IMR-90 (cell line): Measurements from ENCODE around the gene CDH13. TPM values are rescaled to one million over a fixed set of nuclear protein-coding genes. Genes with fewer than 3 reads are reported as not detected.

Experiments used
- ATAC-seq: fragments of 200-7000 bp; cut with Tn5 transposase; 2 replicates; pipeline ENCODE4 v1.9.1; 2020; ENCODE audit warnings: low read depth, mild to moderate bottlenecking, moderate library complexity
- BruUV-seq: library from RNA; stranded (reverse); fragments of 400-500 nt; replicated peaks from 2 replicates; lab custom pipeline; 2021; lab: Mats Ljungman, UMichigan
- CTCF ChIA-PET: fragments of 300-600 bp; formaldehyde crosslinking; extraction: SDS; loops from one replicate; lab custom pipeline; 2021; ENCODE audit warnings: antibody characterized with exemption; lab: Yijun Ruan, JAX
- POLR2A ChIA-PET: fragments of 300-600 bp; sonication (Branson Sonifier 250); formaldehyde crosslinking; loops from one replicate; lab custom pipeline; 2022; ENCODE audit warnings: antibody characterized with exemption; ENCODE audit not compliant: unreplicated experiment; lab: Charles Lee
- DNase-seq: peaks from one replicate; pipeline ENCODE4 v3.0.0; 2013
- H2AFZ ChIP-seq: replicated peaks from 2 replicates; pipeline ENCODE3; 2013; ENCODE audit warnings: low read length, mild to moderate bottlenecking; ENCODE audit not compliant: poor library complexity
- H2AK5ac ChIP-seq: 2 replicates; pipeline ENCODE4 v1.6.1; 2013; ENCODE audit warnings: low read depth, low read length, inconsistent platforms
- H2AK9ac ChIP-seq: replicated peaks from 2 replicates; pipeline ENCODE3; 2013; ENCODE audit warnings: mild to moderate bottlenecking, low read depth, low read length, moderate library complexity; ENCODE audit not compliant: poor library complexity
- H2BK120ac ChIP-seq: 2 replicates; pipeline ENCODE4 v1.6.1; 2013; ENCODE audit warnings: low read depth, low read length, inconsistent platforms
- H2BK15ac ChIP-seq: 3 replicates; pipeline ENCODE4 v1.6.1; 2013; ENCODE audit warnings: low read depth, low read length, inconsistent platforms
- H2BK20ac ChIP-seq: 2 replicates; pipeline ENCODE4 v1.6.1; 2013; ENCODE audit warnings: low read depth, mild to moderate bottlenecking, inconsistent platforms, low read length, moderate library complexity
- H2BK5ac ChIP-seq: 2 replicates; pipeline ENCODE4 v1.6.1; 2013; ENCODE audit warnings: mild to moderate bottlenecking, low read depth, low read length, inconsistent platforms; ENCODE audit not compliant: poor library complexity, severe bottlenecking
- H3K14ac ChIP-seq: replicated peaks from 2 replicates; pipeline ENCODE4 v1.6.1; 2013; ENCODE audit warnings: low read depth, low read length, inconsistent platforms
- H3K18ac ChIP-seq: 2 replicates; pipeline ENCODE4 v1.6.1; 2013; ENCODE audit warnings: low read depth, low read length, control low read depth
- H3K23ac ChIP-seq: 2 replicates; pipeline ENCODE4 v1.6.1; 2013; ENCODE audit warnings: low read depth, low read length, inconsistent platforms
- H3K27ac ChIP-seq: 2 replicates; pipeline ENCODE4 v1.5.1; 2013; ENCODE audit warnings: mild to moderate bottlenecking, control low read depth, low read length; ENCODE audit not compliant: insufficient read depth
- H3K27me3 ChIP-seq: 2 replicates; pipeline ENCODE4 v1.6.1; 2013; ENCODE audit warnings: low read length; ENCODE audit not compliant: control insufficient read depth, insufficient read depth
- H3K36me3 ChIP-seq: 2 replicates; pipeline ENCODE4 v1.6.1; 2013; ENCODE audit warnings: low read length, mixed read lengths; ENCODE audit not compliant: control insufficient read depth, insufficient read depth
- H3K4ac ChIP-seq: 2 replicates; pipeline ENCODE4 v1.6.1; 2013; ENCODE audit warnings: low read depth, low read length, inconsistent platforms
- H3K4me1 ChIP-seq: 2 replicates; pipeline ENCODE4 v1.6.1; 2013; ENCODE audit warnings: low read length, mixed read lengths; ENCODE audit not compliant: control insufficient read depth, insufficient read depth
- H3K4me2 ChIP-seq: 2 replicates; pipeline ENCODE4 v1.6.1; 2013; ENCODE audit warnings: low read depth, mild to moderate bottlenecking, control low read depth, low read length, moderate library complexity
- H3K4me3 ChIP-seq: 2 replicates; pipeline ENCODE4 v1.5.1; 2013; ENCODE audit warnings: low read depth, mild to moderate bottlenecking, control low read depth, low read length, moderate library complexity; ENCODE audit not compliant: insufficient read depth
- H3K56ac ChIP-seq: 2 replicates; pipeline ENCODE4 v1.6.1; 2013; ENCODE audit warnings: low read length, inconsistent platforms; ENCODE audit not compliant: insufficient read depth; ENCODE audit errors: extremely low read depth
- H3K79me1 ChIP-seq, 2 experiments: 2 replicates each; pipeline ENCODE4 v1.6.1; 2013; ENCODE audit warnings: low read length in 2 of 2, inconsistent platforms in 1 of 2, low read depth in 1 of 2
- H3K9ac ChIP-seq: 2 replicates; pipeline ENCODE4 v1.6.1; 2013; ENCODE audit warnings: low read depth, low read length, control low read depth
- H3K9me1 ChIP-seq: 2 replicates; pipeline ENCODE4 v1.6.1; 2013; ENCODE audit warnings: low read length, inconsistent platforms; ENCODE audit not compliant: insufficient read depth
- H3K9me3 ChIP-seq: 2 replicates; pipeline ENCODE4 v1.6.1; 2013; ENCODE audit warnings: low read length; ENCODE audit not compliant: control insufficient read depth, insufficient read depth
- H4K20me1 ChIP-seq: 2 replicates; pipeline ENCODE4 v1.6.1; 2013; ENCODE audit warnings: low read length, inconsistent platforms; ENCODE audit not compliant: insufficient read depth
- H4K5ac ChIP-seq: 2 replicates; pipeline ENCODE4 v1.6.1; 2013; ENCODE audit warnings: mild to moderate bottlenecking, low read depth, low read length, control low read depth
- H4K8ac ChIP-seq, 2 experiments: 2 replicates each; pipeline ENCODE4 v1.6.1; 2013; ENCODE audit warnings: low read depth in 2 of 2, low read length in 2 of 2, control low read depth in 1 of 2, inconsistent platforms in 1 of 2
- H4K91ac ChIP-seq: 2 replicates; pipeline ENCODE4 v1.6.1; 2013; ENCODE audit warnings: low read depth, low read length, inconsistent platforms; ENCODE audit not compliant: insufficient read depth
- BHLHE40 ChIP-seq: fragments of 150-350 bp; IDR thresholded peaks from 2 replicates; pipeline ENCODE4 v1.6.1; 2016; ENCODE audit warnings: mild to moderate bottlenecking, low read depth, low read length
- CHD1 ChIP-seq: IDR thresholded peaks from 2 replicates; pipeline ENCODE4 v1.6.1; 2012; ENCODE audit warnings: low read depth, low read length, improper control_type of control experiment
- FOS ChIP-seq: fragments of 150-350 bp; IDR thresholded peaks from 2 replicates; pipeline ENCODE4 v1.6.1; 2016; ENCODE audit warnings: low read depth, low read length
- MAFK ChIP-seq: IDR thresholded peaks from 2 replicates; pipeline ENCODE4 v1.6.1; 2012; ENCODE audit warnings: low read depth, low read length, improper control_type of control experiment
- MAZ ChIP-seq: IDR thresholded peaks from 2 replicates; pipeline ENCODE4 v1.6.1; 2012; ENCODE audit warnings: low read depth, mild to moderate bottlenecking, low read length, improper control_type of control experiment, moderate library complexity, borderline replicate concordance
- MXI1 ChIP-seq: IDR thresholded peaks from 2 replicates; pipeline ENCODE4 v1.6.1; 2012; ENCODE audit warnings: low read depth, mild to moderate bottlenecking, low read length, moderate library complexity, borderline replicate concordance
- NFE2L2 ChIP-seq: fragments of 150-350 bp; IDR thresholded peaks from 2 replicates; pipeline ENCODE4 v1.6.1; 2016; ENCODE audit warnings: low read depth, mild to moderate bottlenecking, low read length
- POLR2A ChIP-seq: IDR thresholded peaks from 2 replicates; pipeline ENCODE4 v1.6.1; 2012; ENCODE audit warnings: mild to moderate bottlenecking, low read depth, low read length
- RAD21 ChIP-seq: IDR thresholded peaks from 2 replicates; pipeline ENCODE4 v1.6.1; 2012; ENCODE audit warnings: low read length, improper control_type of control experiment
- RCOR1 ChIP-seq: IDR thresholded peaks from 2 replicates; pipeline ENCODE4 v1.6.1; 2012; ENCODE audit warnings: mild to moderate bottlenecking, low read length, improper control_type of control experiment; ENCODE audit not compliant: insufficient replicate concordance
- RFX5 ChIP-seq: IDR thresholded peaks from 2 replicates; pipeline ENCODE4 v1.8.0; 2012; ENCODE audit warnings: low read depth, mild to moderate bottlenecking, low read length, moderate library complexity
- WGBS, 2 experiments: methylation state at CpG; one replicate each; pipeline versions ENCODE4 v1.1.5 to v1.1.7; 2013; ENCODE audit warnings: missing lambda C conversion rate in 2 of 2; ENCODE audit not compliant: insufficient read length in 1 of 2; ENCODE audit errors: extremely low coverage in 2 of 2; 5-methylcytosine and 5-hydroxymethylcytosine counted together
- dilution Hi-C: fragments of 300-500 bp; cut with HindIII; formaldehyde crosslinking; loops from one replicate; pipeline ENCODE4 v1.14.3; 2018; ENCODE audit warnings: low sequenced_read_pairs; ENCODE audit not compliant: unreplicated experiment
- in situ Hi-C: fragments of 300-500 bp; cut with MboI; formaldehyde crosslinking; loops from 3 replicates; pipeline ENCODE4 v1.14.3; 2019; ENCODE audit warnings: low sequenced_read_pairs, inconsistent platforms, mixed read lengths
- intact Hi-C: fragments of 100-400 bp; cut with micrococcal nuclease; formaldehyde crosslinking; loops from 2 replicates; pipeline ENCODE4 v1.10.0; 2022
- polyA plus RNA-seq, 3 experiments: library from polyadenylated mRNA; depleted of rRNA; stranded (reverse); fragments of >200 nt; gene quantifications; 2 replicates each; pipeline ENCODE4 v1.2.3, GENCODE V29; 2012; ENCODE audit warnings: low replicate concordance in 1 of 3
- total RNA-seq: library from RNA; depleted of rRNA; stranded (reverse); fragments of >200 nt; gene quantifications from 2 replicates; pipeline ENCODE4 v1.2.3, GENCODE V29; 2012
- TF ChIP-seq, protein P1 (sequence below): fragments of 150-350 bp; IDR thresholded peaks from 2 replicates; pipeline ENCODE4 v1.6.1; 2016; ENCODE audit warnings: low read depth, mild to moderate bottlenecking, low read length, moderate library complexity, borderline replicate concordance
- TF ChIP-seq, protein P2 (sequence below): fragments of 150-350 bp; IDR thresholded peaks from 2 replicates; pipeline ENCODE4 v1.6.1; 2017; ENCODE audit warnings: mild to moderate bottlenecking, antibody characterized with exemption, low read length, low read depth
- TF ChIP-seq, protein P3 (sequence below): conservative IDR thresholded peaks from 2 replicates; pipeline ENCODE4 v1.5.1; 2012; ENCODE audit warnings: mild to moderate bottlenecking, low read depth, low read length, improper control_type of control experiment

CDH13 gene
- total and polyA plus RNA-seq, 2 of the 4 experiments (the other 2 are of a cell fraction): 61.6 to 74.7 TPM

DNA sequence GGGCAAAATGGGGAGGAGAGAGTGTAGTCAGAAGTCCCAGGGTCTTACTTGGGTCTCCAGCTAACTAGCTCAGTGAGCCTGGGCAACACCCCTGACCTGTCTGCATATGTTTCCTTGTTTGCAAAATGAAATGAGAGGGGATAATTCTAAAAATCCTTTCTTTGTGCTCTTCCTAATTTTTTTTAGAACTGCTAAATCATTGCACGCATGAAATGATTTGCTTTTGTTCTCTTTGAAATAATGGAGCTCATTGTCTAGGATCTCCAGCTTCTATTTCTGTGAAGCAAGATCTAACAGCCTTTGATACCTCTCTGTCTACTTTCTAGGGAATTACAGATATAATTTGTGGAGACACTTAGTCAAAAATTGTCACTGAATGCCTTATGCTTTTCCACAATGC, 181.3 kb downstream of the CDH13 start:
- H2BK120ac ChIP-seq: no peak overlapping the region
- no peaks in the 10 kb centered on the region for H3K4me1 ChIP-seq
- H2AK5ac ChIP-seq: no peak overlapping the region
- H4K91ac ChIP-seq: no peak overlapping the region
- no peak overlapping the region for H3K27ac ChIP-seq
- no peak overlapping the region for H3K4me2 ChIP-seq
- H2BK15ac ChIP-seq: no peak overlapping the region
- TF ChIP-seq POLR2A (no peak), RFX5 (no peak), RAD21 (no peak), RCOR1 (no peak), NFE2L2 (no peak), MAFK (no peak), CHD1 (no peak), FOS (no peak), MXI1 (no peak), MAZ (no peak), BHLHE40 (no peak)
- TF ChIP-seq, protein P1, sequence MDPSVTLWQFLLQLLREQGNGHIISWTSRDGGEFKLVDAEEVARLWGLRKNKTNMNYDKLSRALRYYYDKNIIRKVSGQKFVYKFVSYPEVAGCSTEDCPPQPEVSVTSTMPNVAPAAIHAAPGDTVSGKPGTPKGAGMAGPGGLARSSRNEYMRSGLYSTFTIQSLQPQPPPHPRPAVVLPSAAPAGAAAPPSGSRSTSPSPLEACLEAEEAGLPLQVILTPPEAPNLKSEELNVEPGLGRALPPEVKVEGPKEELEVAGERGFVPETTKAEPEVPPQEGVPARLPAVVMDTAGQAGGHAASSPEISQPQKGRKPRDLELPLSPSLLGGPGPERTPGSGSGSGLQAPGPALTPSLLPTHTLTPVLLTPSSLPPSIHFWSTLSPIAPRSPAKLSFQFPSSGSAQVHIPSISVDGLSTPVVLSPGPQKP: no peak
- TF ChIP-seq, protein P2, sequence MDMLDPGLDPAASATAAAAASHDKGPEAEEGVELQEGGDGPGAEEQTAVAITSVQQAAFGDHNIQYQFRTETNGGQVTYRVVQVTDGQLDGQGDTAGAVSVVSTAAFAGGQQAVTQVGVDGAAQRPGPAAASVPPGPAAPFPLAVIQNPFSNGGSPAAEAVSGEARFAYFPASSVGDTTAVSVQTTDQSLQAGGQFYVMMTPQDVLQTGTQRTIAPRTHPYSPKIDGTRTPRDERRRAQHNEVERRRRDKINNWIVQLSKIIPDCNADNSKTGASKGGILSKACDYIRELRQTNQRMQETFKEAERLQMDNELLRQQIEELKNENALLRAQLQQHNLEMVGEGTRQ: no peak
- TF ChIP-seq, protein P3, sequence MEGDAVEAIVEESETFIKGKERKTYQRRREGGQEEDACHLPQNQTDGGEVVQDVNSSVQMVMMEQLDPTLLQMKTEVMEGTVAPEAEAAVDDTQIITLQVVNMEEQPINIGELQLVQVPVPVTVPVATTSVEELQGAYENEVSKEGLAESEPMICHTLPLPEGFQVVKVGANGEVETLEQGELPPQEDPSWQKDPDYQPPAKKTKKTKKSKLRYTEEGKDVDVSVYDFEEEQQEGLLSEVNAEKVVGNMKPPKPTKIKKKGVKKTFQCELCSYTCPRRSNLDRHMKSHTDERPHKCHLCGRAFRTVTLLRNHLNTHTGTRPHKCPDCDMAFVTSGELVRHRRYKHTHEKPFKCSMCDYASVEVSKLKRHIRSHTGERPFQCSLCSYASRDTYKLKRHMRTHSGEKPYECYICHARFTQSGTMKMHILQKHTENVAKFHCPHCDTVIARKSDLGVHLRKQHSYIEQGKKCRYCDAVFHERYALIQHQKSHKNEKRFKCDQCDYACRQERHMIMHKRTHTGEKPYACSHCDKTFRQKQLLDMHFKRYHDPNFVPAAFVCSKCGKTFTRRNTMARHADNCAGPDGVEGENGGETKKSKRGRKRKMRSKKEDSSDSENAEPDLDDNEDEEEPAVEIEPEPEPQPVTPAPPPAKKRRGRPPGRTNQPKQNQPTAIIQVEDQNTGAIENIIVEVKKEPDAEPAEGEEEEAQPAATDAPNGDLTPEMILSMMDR: no peak
- H2AK9ac ChIP-seq: no peak overlapping the region
- no peaks in the 10 kb centered on the region for H3K9me1 ChIP-seq
- no peaks in the 10 kb centered on the region for H3K27me3 ChIP-seq
- no peak overlapping the region for H3K56ac ChIP-seq
- no peak overlapping the region for H3K4ac ChIP-seq
- no peak overlapping the region for H2BK5ac ChIP-seq
- intact Hi-C loops (no loop called here), in situ Hi-C loops (no loop called here), dilution Hi-C loops (no loop called here)
- no peak overlapping the region for H2AFZ ChIP-seq
- no peak overlapping the region for H3K23ac ChIP-seq
- DNase-seq (no peak), ATAC-seq (no peak)
- no peak overlapping the region for H3K14ac ChIP-seq
- no peaks in the 10 kb centered on the region for H3K36me3 ChIP-seq
- H4K8ac ChIP-seq: no peak overlapping the region
- POLR2A ChIA-PET: no interaction called here
- H3K4me3 ChIP-seq: no peak overlapping the region
- no peak overlapping the region for H2BK20ac ChIP-seq
- no peak overlapping the region for H3K18ac ChIP-seq
- H3K79me1 ChIP-seq: no peaks in the 10 kb centered on the region
- CTCF ChIA-PET: no interaction called here
- BruUV-seq: no TSS peak
- H3K9ac ChIP-seq: no peak overlapping the region
- H4K20me1 ChIP-seq: no peaks in the 10 kb centered on the region; the same call in 1 of the 2 replicates
- no CpG with 5 or more reads among the region's 1 CpG for WGBS, 2 experiments
- no peak overlapping the region for H4K5ac ChIP-seq
- no peaks in the 10 kb centered on the region for H3K9me3 ChIP-seq
